Nephron progenitor cell (in vitro differentiated cells): ENCODE results near the gene CCDC71.

Source experiments
- DNase-seq: peaks from one replicate; pipeline ENCODE4 v3.0.0; 2021
- H3K27ac Mint-ChIP-seq: 2 replicates; pipeline ENCODE4 v1.8.0; 2021; ENCODE audit warnings: mild to moderate bottlenecking, moderate library complexity, mixed read lengths
- H3K27me3 Mint-ChIP-seq: 2 replicates; pipeline ENCODE4 v1.8.0; 2021; ENCODE audit warnings: mild to moderate bottlenecking, low read depth, mixed read lengths; ENCODE audit not compliant: poor library complexity
- H3K36me3 Mint-ChIP-seq: 2 replicates; pipeline ENCODE4 v1.8.0; 2021; ENCODE audit warnings: low read depth, mixed read lengths
- H3K4me1 Mint-ChIP-seq: 2 replicates; pipeline ENCODE4 v1.8.0; 2021; ENCODE audit warnings: mixed read lengths
- H3K4me3 Mint-ChIP-seq: 2 replicates; pipeline ENCODE4 v1.8.0; 2021; ENCODE audit warnings: mild to moderate bottlenecking, moderate library complexity, mixed read lengths
- H3K9me3 Mint-ChIP-seq: 2 replicates; pipeline ENCODE4 v1.8.0; 2021; ENCODE audit warnings: mild to moderate bottlenecking, moderate library complexity, mixed read lengths
- CTCF ChIP-seq: fragments of 200-600 bp; sonication (generic); IDR thresholded peaks from 2 replicates; pipeline ENCODE4 v1.5.0; 2021; ENCODE audit warnings: antibody characterized with exemption

CCDC71 gene

DNA sequence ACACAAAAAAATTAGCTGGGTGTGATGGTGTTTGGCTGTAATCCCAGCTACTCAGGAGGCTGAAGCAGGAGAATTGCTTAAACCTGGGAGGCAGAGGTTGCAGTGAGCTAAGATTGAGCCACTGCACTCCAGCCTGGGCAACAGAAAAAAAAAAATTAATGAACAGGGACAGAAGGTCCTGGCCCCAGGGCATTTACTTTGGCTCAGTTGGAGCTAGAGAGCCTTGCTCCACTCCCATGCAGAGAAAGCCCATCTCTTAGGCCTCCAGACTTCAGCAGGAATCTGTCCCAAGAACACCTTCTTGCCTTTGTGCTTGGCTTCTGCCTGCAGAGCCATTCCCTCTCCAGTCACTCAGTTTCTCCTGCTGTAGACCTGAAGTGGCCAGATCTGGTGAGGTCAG, 14.0 kb upstream of the CCDC71 start:
- Mint-ChIP-seq H3K9me3 (peaks cover 12% of the 10 kb centered on the region), H3K27me3 (peaks cover 17% of the 10 kb centered on the region), H3K27ac (no peak overlapping the region), H3K4me3 (no peak overlapping the region), H3K36me3 (peaks cover 10% of the 10 kb centered on the region), H3K4me1 (peaks cover 15% of the 10 kb centered on the region)
- no peak for DNase-seq
- no peak for TF ChIP-seq CTCF

GRCh38 chr3:49177073-49177472, 10.9 kb upstream of the CCDC71 start:
- no peak for TF ChIP-seq CTCF
- Mint-ChIP-seq H3K4me3 (no peak overlapping the region), H3K9me3 (peaks cover 11% of the 10 kb centered on the region), H3K4me1 (peaks cover 45% of the 10 kb centered on the region), H3K27me3 (peaks cover 12% of the 10 kb centered on the region), H3K36me3 (peaks cover 14% of the 10 kb centered on the region), H3K27ac (no peak overlapping the region)
- DNase-seq: no peak

- peaks cover 3% of the 10 kb centered on the region for H3K27me3 Mint-ChIP-seq
- H3K4me1 Mint-ChIP-seq: peaks cover 48% of the 10 kb centered on the region
- TF ChIP-seq CTCF: no peak
- H3K27ac Mint-ChIP-seq: no peak overlapping the region
- no peak overlapping the region for H3K4me3 Mint-ChIP-seq
- no peak for DNase-seq
- H3K9me3 Mint-ChIP-seq: no peaks in the 10 kb centered on the region
- peaks cover 6% of the 10 kb centered on the region for H3K36me3 Mint-ChIP-seq
Observed at GRCh38 chr3:49175530-49175929, 9.4 kb upstream of the CCDC71 start.

GRCh38 chr3:49174397-49174985, 8.4 kb upstream of the CCDC71 start:
- Mint-ChIP-seq H3K36me3 (peaks cover 6% of the 10 kb centered on the region), H3K4me3 (peak overlapping the region; percentile 73), H3K27me3 (peaks cover 3% of the 10 kb centered on the region), H3K27ac (peak overlapping the region; percentile 98), H3K9me3 (no peaks in the 10 kb centered on the region), H3K4me1 (peaks cover 57% of the 10 kb centered on the region)
- DNase-seq: no peak
- TF ChIP-seq CTCF: no peak

- Mint-ChIP-seq H3K4me3 (peak overlapping the region; percentile 73), H3K4me1 (peaks cover 57% of the 10 kb centered on the region), H3K27me3 (peaks cover 4% of the 10 kb centered on the region), H3K36me3 (peaks cover 6% of the 10 kb centered on the region), H3K27ac (peak overlapping the region; percentile 98), H3K9me3 (no peaks in the 10 kb centered on the region)
- no peak for TF ChIP-seq CTCF
- peak; percentile 23 for DNase-seq
Observed at GRCh38 chr3:49173792-49174170, 7.7 kb upstream of the CCDC71 start.

GRCh38 chr3:49173116-49173791, 7.1 kb upstream of the CCDC71 start:
- Mint-ChIP-seq H3K4me1 (peaks cover 57% of the 10 kb centered on the region), H3K27me3 (peaks cover 7% of the 10 kb centered on the region), H3K36me3 (peaks cover 6% of the 10 kb centered on the region), H3K27ac (peak overlapping the region; percentile 98), H3K9me3 (no peaks in the 10 kb centered on the region), H3K4me3 (peak overlapping the region; percentile 91)
- TF ChIP-seq CTCF: no peak
- DNase-seq: peak; percentile 64
